Sigmoid colon (tissue), 4 donors: ENCODE results near the gene GALNT7.

Experiments
- CTCF ChIP-seq, 4 experiments: fragments of 450-650 bp in 3 of 4; fragments of 200-600 bp in 1 of 4; IDR thresholded peaks; one replicate each; pipeline ENCODE4 v1.5.1; 2016 to 2019; ENCODE audit warnings: antibody characterized with exemption in 4 of 4, mild to moderate bottlenecking in 3 of 4, moderate library complexity in 2 of 4
- POLR2A ChIP-seq, 2 donors: fragments of 450-650 bp; IDR thresholded peaks; one replicate each; pipeline ENCODE4 v1.6.1; 2016; ENCODE audit warnings: antibody characterized with exemption in 2 of 2, mild to moderate bottlenecking in 2 of 2, moderate library complexity in 2 of 2
- POLR2AphosphoS5 ChIP-seq, 4 donors: sonication (generic); formaldehyde crosslinking; IDR thresholded peaks; one replicate each; pipeline ENCODE4 v1.6.1; 2017; ENCODE audit warnings: antibody characterized with exemption in 4 of 4

GRCh38 chr4:173159791-173160190, 8.8 kb upstream of the GALNT7 start:
- TF ChIP-seq CTCF (IDR thresholded peaks at IDR 0.05): no peak
- TF ChIP-seq POLR2A (IDR thresholded peaks at IDR 0.05): no peak
- no peak for TF ChIP-seq POLR2AphosphoS5 (IDR thresholded peaks at IDR 0.05)
